Transverse colon (tissue), 3 donors: ENCODE data around the gene HOXD11.
A peak's percentile ranks its signal among the peaks of the same experiment; 100 is the strongest.

Experiments used
- POLR2A ChIP-seq: fragments of 450-650 bp; IDR thresholded peaks from one replicate; pipeline ENCODE4 v1.6.1; 2016; ENCODE audit warnings: antibody characterized with exemption, mild to moderate bottlenecking, moderate library complexity
- POLR2AphosphoS5 ChIP-seq, 3 donors: sonication (generic); formaldehyde crosslinking; IDR thresholded peaks; one replicate each; pipeline ENCODE4 v1.6.1; 2016; ENCODE audit warnings: antibody characterized with exemption in 3 of 3

DNA sequence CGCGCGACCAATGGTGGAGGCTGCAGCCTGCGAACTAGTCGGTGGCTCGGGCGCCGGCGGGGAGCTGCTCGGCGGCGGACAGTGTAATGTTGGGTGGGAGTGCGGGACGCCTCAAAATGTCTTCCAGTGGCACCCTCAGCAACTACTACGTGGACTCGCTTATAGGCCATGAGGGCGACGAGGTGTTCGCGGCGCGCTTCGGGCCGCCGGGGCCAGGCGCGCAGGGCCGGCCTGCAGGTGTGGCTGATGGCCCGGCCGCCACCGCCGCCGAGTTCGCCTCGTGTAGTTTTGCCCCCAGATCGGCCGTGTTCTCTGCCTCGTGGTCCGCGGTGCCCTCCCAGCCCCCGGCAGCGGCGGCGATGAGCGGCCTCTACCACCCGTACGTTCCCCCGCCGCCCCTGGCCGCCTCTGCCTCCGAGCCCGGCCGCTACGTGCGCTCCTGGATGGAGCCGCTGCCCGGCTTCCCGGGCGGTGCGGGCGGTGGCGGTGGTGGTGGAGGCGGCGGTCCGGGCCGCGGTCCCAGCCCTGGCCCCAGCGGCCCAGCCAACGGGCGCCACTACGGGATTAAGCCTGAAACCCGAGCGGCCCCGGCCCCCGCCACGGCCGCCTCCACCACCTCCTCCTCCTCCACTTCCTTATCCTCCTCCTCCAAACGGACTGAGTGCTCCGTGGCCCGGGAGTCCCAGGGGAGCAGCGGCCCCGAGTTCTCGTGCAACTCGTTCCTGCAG, 15.8 kb downstream of the HOXD11 start, which contains the start of gene HOXD9:
- TF ChIP-seq POLR2AphosphoS5 (IDR thresholded peaks at IDR 0.05) (peak; percentile 50 to 71 (median 66)), POLR2A (peak; percentile 44)
